GM18519 (cell line): ENCODE data around the gene CASZ1.

Experiments used
- ATAC-seq: cut with Tn5 transposase; IDR thresholded peaks from one replicate; pipeline ENCODE4 v1.9.1; 2021; ENCODE audit warnings: mild to moderate bottlenecking, moderate library complexity; ENCODE audit not compliant: unreplicated experiment, low FRiP score

Gene CASZ1

DNA sequence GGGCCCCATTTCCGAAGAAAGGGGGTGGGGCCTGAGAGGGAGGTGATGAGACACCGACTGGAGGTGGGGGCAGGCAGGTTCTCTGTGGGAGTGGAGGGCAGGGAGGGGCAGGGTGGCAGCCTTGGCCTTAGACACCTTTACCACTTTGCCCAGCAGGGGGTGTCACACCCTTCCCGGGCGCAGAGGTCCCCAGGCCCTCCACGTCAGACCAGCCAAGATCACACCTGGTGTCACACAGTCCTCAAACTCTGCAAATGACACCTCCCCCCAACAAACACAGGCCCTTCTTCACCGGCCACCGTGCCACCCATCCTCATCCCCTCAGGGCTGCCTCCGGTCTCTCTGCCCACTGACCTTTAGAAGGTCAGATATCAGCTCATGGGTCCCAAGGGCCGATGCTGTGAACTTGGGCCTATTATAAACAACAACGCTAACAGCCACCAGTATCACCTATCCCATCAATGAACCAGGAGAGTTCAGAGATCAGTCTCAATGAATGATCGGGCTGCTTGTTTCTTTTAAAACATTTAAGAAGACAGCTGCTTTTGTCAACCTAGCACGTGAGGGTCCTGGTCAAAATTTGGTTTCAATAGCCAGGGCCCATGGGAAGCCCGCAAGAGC, 103.9 kb downstream of the CASZ1 start:
- no peak for ATAC-seq

- no peak for ATAC-seq
Observed at GRCh38 chr1:10691740-10692125, 104.7 kb downstream of the CASZ1 start.

- no peak for ATAC-seq
Observed at GRCh38 chr1:10691075-10691739, 105.2 kb downstream of the CASZ1 start.

DNA sequence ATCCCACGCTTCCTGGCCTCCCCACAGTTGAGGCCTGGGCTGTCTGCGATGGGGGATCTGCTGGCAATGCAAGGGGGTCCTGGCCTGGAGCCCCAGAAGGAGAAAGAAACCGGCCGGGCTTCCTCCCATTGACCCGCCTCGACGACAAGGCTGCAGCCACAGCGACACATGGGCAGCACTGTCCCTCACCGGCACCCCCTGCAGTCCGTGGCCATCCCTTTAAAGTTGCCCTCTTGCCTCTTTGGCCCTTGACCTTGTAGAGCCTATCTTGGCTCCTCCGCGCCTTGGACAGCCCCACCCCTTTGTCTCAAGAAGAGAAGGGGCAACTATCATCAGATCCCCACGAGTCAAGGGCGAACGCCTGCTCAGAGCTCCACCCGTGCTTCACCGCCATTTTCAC, 106.0 kb downstream of the CASZ1 start:
- ATAC-seq: no peak

DNA sequence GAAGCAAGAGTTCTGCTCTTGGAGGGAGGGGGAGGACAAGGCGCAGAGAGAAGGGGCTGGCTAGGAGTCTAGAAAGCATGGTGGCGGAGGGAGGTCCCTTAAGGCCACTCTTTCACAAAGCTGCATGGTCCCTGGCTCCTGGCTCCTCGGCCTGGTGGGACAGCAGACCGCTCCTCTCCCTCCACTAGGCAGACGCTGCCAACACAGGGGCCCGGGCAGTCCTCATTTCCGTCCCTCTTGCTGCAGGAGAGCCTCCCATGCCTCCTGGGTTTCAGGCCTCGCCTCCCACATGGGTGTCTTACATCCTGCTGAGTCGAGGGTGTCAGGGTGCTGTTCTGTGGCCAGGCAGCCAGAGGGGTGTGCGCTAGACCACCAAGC, 108.0 kb downstream of the CASZ1 start:
- no peak for ATAC-seq

DNA sequence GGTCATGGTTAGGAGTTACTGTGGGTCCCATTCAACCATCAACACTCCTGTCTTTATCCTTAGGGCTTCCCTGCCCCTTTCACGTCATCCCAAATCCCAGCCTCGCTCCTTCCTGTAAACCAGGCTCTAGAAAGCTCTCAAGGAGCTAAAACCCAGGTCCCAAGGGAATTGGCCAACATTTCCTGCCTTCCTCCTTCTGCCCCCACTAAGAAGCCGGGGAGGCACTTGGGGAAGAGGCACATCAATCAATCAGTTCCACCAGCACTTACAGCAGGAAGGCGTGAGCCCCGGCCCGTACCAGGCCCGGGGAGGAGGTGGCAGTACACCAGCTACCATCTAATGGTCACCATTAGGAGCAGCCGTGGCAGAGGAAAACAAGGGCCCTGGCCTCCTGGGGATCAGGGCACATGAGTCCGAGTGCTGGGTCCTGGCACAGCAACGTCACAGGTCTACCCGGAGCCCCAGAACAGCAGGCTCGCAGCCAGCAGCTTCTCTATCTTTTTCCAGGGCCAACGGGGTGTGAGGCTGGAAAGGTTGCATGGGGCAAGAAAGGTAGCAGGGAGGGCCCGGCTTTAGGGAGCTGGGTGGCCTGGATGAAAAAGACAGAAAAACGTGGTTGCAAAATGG, 108.6 kb downstream of the CASZ1 start:
- no peak for ATAC-seq

DNA sequence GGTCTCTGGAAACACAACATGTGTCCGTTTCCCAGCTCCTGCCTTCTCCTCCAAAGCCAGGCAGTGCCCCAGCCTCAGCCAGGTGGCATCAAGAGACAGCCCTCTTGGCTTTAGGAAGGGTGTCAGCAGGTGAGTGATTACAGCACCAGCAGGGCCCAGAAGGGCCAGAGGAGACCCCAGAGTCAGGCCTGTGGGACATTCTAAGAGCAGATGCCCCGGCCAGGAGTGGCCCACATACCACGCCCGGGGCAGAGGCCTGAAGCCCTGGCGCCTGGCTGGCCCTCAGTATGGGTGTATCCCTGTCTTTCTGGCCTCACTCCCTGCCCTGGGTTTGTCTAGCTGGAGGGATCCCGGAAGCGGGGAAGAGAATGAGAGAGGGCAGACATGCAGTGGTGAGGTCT, 109.2 kb downstream of the CASZ1 start:
- no peak for ATAC-seq

GRCh38 chr1:10686404-10687040, 109.9 kb downstream of the CASZ1 start:
- ATAC-seq: no peak

- no peak for ATAC-seq
Observed at GRCh38 chr1:10685808-10686403, 110.5 kb downstream of the CASZ1 start.

DNA sequence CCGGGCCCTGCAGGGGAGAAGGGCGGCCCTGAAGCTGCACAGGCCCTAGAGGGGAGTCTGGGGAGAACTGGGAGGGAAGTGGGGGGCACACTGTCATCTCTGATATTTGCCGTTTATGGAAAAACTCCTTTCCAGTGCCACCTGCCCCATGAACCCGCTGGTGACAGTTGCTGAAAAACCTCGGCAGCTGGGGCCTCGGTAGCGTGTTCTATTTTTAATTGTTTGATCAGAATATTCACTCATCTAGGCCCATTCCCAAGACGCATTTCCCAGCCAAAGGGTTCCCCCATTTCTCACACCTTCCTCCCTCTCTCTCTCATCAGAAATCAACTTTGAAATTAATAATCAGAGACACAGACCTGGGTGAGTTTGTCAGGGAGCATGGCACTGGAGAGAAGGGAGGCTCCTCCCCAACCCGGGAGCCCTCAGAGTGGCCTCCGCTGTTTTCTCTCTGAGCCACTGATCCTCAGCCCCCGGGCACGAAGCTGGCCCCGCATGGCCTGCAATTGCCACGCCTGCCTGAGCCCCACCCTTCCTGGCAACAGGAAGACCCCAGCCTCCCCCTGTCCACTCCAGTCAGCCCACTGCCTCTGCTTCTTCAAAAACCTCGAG, 111.1 kb downstream of the CASZ1 start:
- ATAC-seq: no peak

DNA sequence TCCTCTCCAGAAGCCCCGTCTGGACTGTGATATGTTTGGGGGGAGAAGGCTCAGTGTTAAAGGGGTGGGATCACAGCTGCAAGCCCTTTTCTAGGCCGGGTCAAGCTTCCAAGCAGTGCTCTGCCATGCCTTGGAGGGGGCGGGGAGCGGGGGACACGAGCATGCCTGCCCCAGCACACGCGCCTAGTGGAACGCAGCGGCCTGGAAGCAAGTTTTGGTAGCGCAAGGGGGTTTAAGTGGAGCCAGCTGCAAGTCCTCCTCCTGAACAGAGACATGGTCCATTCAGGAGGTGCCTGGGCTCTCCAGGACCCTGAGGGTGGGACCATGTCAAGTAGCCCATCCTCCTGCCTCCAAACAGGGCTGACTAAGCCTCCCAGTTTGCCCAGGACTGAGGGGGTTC, 112.2 kb downstream of the CASZ1 start:
- no peak for ATAC-seq

DNA sequence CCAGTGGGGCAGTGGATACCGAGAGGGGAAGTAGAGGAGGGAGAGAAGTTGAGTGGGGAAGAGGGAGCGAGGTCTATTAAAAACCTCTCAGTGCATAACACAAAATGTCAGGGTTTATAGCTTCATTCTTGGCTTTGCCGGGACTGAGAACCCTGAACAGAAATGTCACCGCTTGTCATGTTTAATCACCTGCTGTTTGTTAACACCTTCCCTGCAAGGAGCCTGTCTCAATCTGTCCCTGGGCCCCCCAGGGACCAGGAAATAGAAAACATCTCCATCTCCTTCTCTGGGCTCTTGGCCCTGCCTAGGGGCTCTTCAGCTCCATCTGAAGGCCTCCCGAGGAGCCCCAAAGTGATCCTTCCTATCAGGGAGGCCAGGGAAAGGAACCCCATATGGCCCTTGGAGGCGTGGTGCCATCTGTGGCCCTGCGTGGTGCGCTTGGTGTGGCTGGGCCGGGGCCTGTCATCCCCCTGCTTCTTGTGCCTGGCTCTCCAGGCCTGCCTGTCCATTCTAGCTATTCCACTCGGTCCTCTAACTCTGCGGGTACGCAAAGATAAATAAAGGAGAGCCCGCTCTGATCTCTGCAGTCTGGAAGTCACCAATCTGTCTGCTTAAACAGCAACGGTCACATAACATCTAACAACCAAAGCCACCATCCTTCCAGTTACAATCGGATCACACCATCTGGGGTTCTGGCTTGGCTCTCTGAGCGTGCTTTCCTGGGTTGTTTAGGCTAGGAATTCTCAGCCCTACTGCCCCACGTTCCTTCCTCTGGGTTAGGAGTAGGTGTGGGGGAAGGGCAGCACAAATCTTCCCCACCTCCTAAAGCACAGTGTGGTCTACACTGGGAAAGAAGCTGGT, 113.8 kb downstream of the CASZ1 start:
- ATAC-seq: no peak

DNA sequence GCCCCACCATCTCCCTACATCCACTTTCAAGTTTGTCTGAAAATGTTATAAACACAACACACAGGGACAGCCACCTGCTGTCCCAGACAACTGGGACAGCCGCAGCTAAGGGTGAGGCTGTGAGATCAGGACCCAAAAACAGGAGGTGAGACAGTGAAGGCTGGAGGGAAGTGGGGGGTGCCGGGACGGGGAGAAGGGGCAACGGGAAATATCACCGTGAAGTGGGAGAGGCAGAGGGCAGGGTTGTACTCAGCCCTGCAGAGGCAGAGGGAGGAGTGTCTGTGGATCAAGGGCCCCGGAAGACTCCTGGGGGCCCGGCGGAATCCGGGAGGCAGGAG, 114.4 kb downstream of the CASZ1 start:
- ATAC-seq: no peak

DNA sequence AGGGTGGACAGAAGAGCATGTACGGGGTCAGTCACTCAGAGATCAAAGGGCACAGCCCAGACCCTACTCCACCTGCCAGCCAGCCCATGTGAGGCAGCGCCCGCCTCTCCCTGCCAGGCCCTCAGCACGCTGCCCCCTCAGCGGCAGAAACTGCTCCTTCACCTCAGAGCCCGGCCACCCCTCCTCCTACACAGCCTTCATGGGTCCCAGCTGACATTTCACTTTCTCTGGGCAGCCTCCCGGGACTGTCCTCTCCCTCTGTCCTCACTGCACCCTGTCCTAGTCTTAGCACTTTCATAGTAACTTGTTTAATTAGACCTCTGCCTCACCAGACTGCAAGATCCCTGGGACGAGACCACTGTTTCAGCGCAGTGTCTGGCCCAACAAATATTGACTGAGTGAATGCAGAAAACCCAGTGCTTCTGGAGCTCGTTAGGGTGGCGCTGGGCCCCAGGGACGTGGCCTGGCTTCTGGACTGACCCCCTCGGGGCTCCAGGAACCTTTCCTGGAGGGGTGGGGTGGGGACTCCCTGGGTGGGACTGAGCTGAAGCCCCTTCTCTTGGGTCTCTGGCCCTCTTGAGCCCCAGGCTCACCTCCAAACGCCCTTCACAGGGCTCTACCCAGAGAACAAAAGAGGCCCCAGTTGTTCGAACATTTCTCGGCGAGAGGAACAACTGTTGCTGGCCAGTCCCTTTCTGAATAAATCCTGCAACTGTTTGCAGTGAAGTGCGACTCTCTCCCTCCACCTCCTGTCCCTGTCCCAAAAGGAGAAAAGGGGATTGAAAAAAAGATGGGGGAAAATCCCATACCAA, 114.9 kb downstream of the CASZ1 start:
- no peak for ATAC-seq

- ATAC-seq: no peak
Observed at GRCh38 chr1:10680487-10680886, 116.0 kb downstream of the CASZ1 start.

- ATAC-seq: no peak
Observed at GRCh38 chr1:10679496-10680220, 116.8 kb downstream of the CASZ1 start.

- ATAC-seq: no peak
Observed at GRCh38 chr1:10678852-10679251, 117.6 kb downstream of the CASZ1 start.

DNA sequence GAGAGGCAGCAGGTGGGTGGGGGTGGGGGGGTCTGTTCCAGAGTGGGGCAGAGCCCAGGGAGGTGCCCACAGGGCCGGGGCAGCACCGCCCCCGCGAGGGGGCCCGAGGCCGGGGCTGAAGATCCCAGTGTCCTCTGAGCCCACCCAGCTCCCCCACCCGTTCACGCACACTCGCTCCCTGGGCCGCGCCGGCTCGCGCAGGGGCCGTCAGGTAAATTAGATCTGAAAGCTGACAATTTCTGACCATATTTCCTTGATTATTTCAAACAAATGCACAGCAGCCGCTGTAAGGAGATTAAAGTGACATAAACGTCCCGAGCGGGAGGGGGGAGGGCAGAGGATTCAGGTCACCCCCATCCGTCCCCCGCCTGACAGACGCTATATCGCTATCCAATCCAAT, 118.0 kb downstream of the CASZ1 start:
- no peak for ATAC-seq
